A549 treated with AZD9567 at 1 μM for 4 hours (cell line): ENCODE results near the gene DZANK1. TPM values are rescaled to one million over a fixed set of nuclear protein-coding genes. Genes with fewer than 3 reads are reported as not detected.

ENCODE experiments used
- total RNA-seq: library from RNA; stranded (reverse); fragments of 200-300 nt; extraction: Qiagen RNA extraction; gene quantifications from 5 replicates; pipeline ENCODE4 v1.2.3, GENCODE V29; 2022; ENCODE audit not compliant: insufficient read depth

The DZANK1 gene
- total RNA-seq: 2.8 to 6.3 TPM (median 3.1 TPM) in 5 replicates

GRCh38 chr20:18466894-18467730, at the start of gene DZANK1, which contains the start of gene POLR3F:
Gene DZANK1 (minus strand): TSS chr20:18467030. CDS start chr20:18465358, 1,672 bp downstream.
Gene POLR3F (plus strand): TSS chr20:18467390. CDS start chr20:18467507, 117 bp downstream.

GRCh38 chr20:18507218-18508191, 40.7 kb upstream of the DZANK1 start, which contains the start of gene SEC23B:
Gene SEC23B (plus strand): TSS chr20:18507940. CDS start chr20:18510836, 2,896 bp downstream.

GRCh38 chr20:18496740-18497592, 30.1 kb upstream of the DZANK1 start, which contains the start of gene RBBP9:
Gene RBBP9 (minus strand): TSS chr20:18497225. CDS start chr20:18497167, 58 bp downstream.

Other genes starting within 250 kb of the DZANK1 start
- gene ZNF133, start 178.5 kb downstream of the DZANK1 start, total RNA-seq: 4.2 to 12.9 TPM (median 11.5 TPM) in 5 replicates
- gene POLR3F, start 360 bp upstream of the DZANK1 start, total RNA-seq: 14.5 to 30.3 TPM (median 16.2 TPM) in 5 replicates
- gene RBBP9, start 30.2 kb upstream of the DZANK1 start, total RNA-seq: 11.5 to 14.5 TPM (median 13.4 TPM) in 5 replicates
- 53.7 to 59.9 TPM (median 55.2 TPM) in 5 replicates for gene SEC23B, start 40.9 kb upstream of the DZANK1 start, total RNA-seq
- gene SMIM26, start 100.4 kb upstream of the DZANK1 start, total RNA-seq: 119 to 136 TPM (median 125 TPM) in 5 replicates
- gene DTD1, start 121.0 kb upstream of the DZANK1 start, total RNA-seq: 73.6 to 78.9 TPM (median 78.1 TPM) in 5 replicates